ENCODE data around the gene NR1D1. TPM values are rescaled to one million over a fixed set of nuclear protein-coding genes. Genes with fewer than 3 reads are reported as not detected.

The NR1D1 gene
- total RNA-seq, 1 experiment from 2014 or later, result 8.8 TPM

DNA sequence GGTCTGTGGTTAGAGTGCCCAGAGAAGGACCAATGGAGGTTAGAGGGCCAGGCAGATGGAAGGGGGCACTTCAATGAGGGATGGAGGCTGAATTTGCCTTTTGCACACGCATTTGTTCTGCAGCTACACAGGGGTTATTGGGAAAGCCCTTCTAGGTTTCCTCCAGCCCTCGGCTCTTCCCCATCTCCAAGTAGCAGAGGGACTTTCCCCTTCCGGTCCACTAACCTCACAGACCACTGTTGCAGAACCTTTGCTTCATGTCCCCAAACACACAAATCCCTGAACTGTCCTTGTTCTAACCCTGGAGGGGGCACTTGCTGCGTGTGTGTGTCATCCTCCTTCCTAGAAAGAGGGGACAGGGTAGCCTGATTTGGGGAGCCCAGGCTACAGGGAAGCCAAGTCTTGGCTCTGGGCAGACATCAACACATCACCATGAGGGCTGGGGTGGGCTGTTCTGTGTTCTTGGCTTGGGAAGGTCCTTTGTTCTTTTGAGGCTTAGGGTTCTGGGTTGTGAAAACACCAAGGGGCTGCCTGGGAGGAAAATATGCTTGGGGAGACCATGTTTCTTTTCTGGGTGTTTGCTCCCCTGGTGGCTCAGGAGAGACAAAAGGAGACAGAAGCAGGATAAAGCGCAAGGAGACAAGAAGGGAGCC, 7.3 kb upstream of the NR1D1 start:
- H3K4me3 ChIP-seq (ENCODE audit: low read depth in 2 of 2, low read length in 2 of 2), result no peak overlapping the region
- no peak for ATAC-seq
- ChIA-PET CTCF (interaction anchor here (0.6 kb wide), 1 partner anchor 62 kb away, joined by 8 read pairs; no protein-coding TSS in a partner anchor), POLR2A (no interaction called here)
- no peaks in the 10 kb centered on the region for H3K36me3 ChIP-seq (ENCODE audit: control insufficient read depth, insufficient read depth, low read length)
- peak overlapping the region; percentile 31; the same call in 1 of the 2 replicates for H3K27ac ChIP-seq (ENCODE audit: low read length)
- intact Hi-C loops (cut with micrococcal nuclease; ENCODE audit: unreplicated experiment) (no loop called here), in situ Hi-C loops (cut with HindIII; ENCODE audit: low pct_unique_long_range_greater_than_20kb, low sequenced_read_pairs) (no loop called here)
- no peaks in the 10 kb centered on the region for H3K9me3 ChIP-seq (ENCODE audit: control insufficient read depth, insufficient read depth, low read depth, low read length)
- no peak for DNase-seq (ENCODE audit: low read depth, low spot score)
- H3K27me3 ChIP-seq (ENCODE audit: control insufficient read depth, insufficient read depth, low read length), result no peaks in the 10 kb centered on the region
- TF ChIP-seq SIN3A (IDR thresholded peaks at IDR 0.05; ENCODE audit: borderline replicate concordance, insufficient read depth, low read depth, low read length) (no peak), POLR2AphosphoS5 (IDR thresholded peaks at IDR 0.05; ENCODE audit: low read depth, low read length) (no peak), TCF7L2 (IDR thresholded peaks at IDR 0.05; ENCODE audit: low read depth, low read length) (no peak)
- TF ChIP-seq, protein P1, sequence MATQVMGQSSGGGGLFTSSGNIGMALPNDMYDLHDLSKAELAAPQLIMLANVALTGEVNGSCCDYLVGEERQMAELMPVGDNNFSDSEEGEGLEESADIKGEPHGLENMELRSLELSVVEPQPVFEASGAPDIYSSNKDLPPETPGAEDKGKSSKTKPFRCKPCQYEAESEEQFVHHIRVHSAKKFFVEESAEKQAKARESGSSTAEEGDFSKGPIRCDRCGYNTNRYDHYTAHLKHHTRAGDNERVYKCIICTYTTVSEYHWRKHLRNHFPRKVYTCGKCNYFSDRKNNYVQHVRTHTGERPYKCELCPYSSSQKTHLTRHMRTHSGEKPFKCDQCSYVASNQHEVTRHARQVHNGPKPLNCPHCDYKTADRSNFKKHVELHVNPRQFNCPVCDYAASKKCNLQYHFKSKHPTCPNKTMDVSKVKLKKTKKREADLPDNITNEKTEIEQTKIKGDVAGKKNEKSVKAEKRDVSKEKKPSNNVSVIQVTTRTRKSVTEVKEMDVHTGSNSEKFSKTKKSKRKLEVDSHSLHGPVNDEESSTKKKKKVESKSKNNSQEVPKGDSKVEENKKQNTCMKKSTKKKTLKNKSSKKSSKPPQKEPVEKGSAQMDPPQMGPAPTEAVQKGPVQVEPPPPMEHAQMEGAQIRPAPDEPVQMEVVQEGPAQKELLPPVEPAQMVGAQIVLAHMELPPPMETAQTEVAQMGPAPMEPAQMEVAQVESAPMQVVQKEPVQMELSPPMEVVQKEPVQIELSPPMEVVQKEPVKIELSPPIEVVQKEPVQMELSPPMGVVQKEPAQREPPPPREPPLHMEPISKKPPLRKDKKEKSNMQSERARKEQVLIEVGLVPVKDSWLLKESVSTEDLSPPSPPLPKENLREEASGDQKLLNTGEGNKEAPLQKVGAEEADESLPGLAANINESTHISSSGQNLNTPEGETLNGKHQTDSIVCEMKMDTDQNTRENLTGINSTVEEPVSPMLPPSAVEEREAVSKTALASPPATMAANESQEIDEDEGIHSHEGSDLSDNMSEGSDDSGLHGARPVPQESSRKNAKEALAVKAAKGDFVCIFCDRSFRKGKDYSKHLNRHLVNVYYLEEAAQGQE (IDR thresholded peaks at IDR 0.05; ENCODE audit: insufficient read depth in 1 of 2, low read depth in 2 of 2, low read length in 1 of 2), result no peak
- TF ChIP-seq, protein P2, sequence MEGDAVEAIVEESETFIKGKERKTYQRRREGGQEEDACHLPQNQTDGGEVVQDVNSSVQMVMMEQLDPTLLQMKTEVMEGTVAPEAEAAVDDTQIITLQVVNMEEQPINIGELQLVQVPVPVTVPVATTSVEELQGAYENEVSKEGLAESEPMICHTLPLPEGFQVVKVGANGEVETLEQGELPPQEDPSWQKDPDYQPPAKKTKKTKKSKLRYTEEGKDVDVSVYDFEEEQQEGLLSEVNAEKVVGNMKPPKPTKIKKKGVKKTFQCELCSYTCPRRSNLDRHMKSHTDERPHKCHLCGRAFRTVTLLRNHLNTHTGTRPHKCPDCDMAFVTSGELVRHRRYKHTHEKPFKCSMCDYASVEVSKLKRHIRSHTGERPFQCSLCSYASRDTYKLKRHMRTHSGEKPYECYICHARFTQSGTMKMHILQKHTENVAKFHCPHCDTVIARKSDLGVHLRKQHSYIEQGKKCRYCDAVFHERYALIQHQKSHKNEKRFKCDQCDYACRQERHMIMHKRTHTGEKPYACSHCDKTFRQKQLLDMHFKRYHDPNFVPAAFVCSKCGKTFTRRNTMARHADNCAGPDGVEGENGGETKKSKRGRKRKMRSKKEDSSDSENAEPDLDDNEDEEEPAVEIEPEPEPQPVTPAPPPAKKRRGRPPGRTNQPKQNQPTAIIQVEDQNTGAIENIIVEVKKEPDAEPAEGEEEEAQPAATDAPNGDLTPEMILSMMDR (IDR thresholded peaks at IDR 0.05), result no peak
- BruUV-seq (replicated peaks), result no TSS peak
- H3K4me1 ChIP-seq (ENCODE audit: control insufficient read depth, insufficient read depth, low read length), result peaks cover 38% of the 10 kb centered on the region

DNA sequence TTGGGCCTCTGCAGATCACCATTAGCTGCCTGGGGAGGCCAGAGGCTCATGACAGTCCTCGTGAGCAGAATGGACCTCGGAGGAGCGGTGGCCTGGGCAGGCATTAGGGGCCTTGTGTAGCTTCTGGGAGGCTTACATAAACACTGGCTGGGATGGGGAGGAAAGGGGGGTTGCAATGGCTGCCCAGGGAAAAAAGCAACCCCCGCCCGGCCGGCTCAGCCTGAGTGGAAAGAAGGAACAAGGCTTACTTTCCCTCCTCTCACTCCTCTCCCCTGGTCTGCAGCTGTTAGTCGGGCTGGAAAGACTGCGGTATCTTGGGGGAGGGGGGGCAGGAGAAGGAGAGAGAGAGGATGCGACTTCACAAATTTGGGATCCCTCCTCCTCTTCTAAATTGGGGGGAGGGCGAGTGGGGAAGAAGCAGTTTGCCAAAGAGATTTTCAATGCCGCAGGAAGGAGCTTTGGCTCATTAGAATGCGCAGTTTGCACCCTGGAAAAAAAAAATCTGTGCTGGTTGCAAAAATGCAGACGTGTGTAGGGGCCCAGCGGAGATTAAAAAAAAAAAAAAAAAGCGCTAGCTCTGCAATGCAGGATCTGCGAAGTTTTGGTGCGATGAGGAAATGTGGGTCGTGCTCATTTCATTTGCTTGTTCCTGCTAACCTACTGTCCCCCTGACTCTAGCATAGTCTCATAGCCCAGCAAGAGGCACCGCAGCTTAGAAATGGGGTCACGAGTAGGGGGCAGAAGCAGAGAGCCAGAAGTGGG, 6.6 kb upstream of the NR1D1 start:
- Histone ChIP-seq H3K4me3 (ENCODE audit: low read depth in 2 of 2, low read length in 2 of 2) (no peak overlapping the region), H3K4me1 (ENCODE audit: control insufficient read depth, insufficient read depth, low read length) (peaks cover 31% of the 10 kb centered on the region), H3K27ac (ENCODE audit: low read length) (no peak overlapping the region), H3K36me3 (ENCODE audit: control insufficient read depth, insufficient read depth, low read length) (no peaks in the 10 kb centered on the region), H3K9me3 (ENCODE audit: control insufficient read depth, insufficient read depth, low read depth, low read length) (no peaks in the 10 kb centered on the region), H3K27me3 (ENCODE audit: control insufficient read depth, insufficient read depth, low read length) (no peaks in the 10 kb centered on the region)
- CTCF ChIA-PET, result interaction anchor here (0.6 kb wide), 1 partner anchor 61 kb away, joined by 8 read pairs; no protein-coding TSS in a partner anchor
- no TSS peak for BruUV-seq (replicated peaks)
- in situ Hi-C loops (cut with HindIII; ENCODE audit: low pct_unique_long_range_greater_than_20kb, low sequenced_read_pairs) (no loop called here), intact Hi-C loops (cut with micrococcal nuclease; ENCODE audit: unreplicated experiment) (no loop called here)
- ATAC-seq (no peak), DNase-seq (ENCODE audit: low read depth, low spot score) (no peak)
- POLR2A ChIA-PET, result interaction anchor here (0.6 kb wide), 1 partner anchor 104 kb away, joined by 5 read pairs; no protein-coding TSS in a partner anchor
- TF ChIP-seq POLR2AphosphoS5 (IDR thresholded peaks at IDR 0.05; ENCODE audit: low read depth, low read length), result no peak
- no peak for TF ChIP-seq SIN3A (IDR thresholded peaks at IDR 0.05; ENCODE audit: borderline replicate concordance, insufficient read depth, low read depth, low read length)
- TF ChIP-seq, protein P2 (IDR thresholded peaks at IDR 0.05), result no peak
